HG02943 (cell line): ENCODE results near the gene EXOSC2.
"Not testable (repeated sequence)": the region's sequence is repeated elsewhere in the genome, so short reads cannot be mapped to it uniquely, and the experiment has no call there.

Experiments used
- ATAC-seq: cut with Tn5 transposase; IDR thresholded peaks from one replicate; pipeline ENCODE4 v1.9.1; 2021; ENCODE audit warnings: mild to moderate bottlenecking, low read depth, moderate library complexity; ENCODE audit not compliant: unreplicated experiment

The EXOSC2 gene

GRCh38 chr9:130667120-130667435 lies 26.5 kb upstream of the EXOSC2 start:
- no peak for ATAC-seq

GRCh38 chr9:130668196-130668595 lies 25.4 kb upstream of the EXOSC2 start:
- no peak for ATAC-seq

DNA sequence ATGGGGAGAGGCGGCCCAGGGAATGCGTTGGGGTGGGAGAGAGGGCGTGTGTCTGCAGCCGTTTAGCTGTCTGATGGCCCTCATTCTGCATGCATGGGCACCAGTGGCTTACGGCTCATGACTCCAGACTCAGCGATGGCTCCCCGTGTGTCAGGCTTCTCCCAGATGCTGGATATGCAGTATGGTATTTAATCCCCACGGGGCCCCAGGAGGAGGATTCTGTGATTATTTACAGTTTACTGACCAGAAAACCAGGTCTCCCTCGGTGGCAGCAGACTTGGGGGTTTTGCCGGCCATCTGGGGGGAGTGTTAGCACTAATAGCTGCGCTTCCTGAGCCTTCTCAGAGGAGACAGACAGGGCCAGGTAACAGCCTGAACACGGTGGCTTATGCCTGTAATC lies 24.9 kb upstream of the EXOSC2 start:
- no peak for ATAC-seq

GRCh38 chr9:130669965-130670364 lies 23.6 kb upstream of the EXOSC2 start:
- ATAC-seq, result no peak

DNA sequence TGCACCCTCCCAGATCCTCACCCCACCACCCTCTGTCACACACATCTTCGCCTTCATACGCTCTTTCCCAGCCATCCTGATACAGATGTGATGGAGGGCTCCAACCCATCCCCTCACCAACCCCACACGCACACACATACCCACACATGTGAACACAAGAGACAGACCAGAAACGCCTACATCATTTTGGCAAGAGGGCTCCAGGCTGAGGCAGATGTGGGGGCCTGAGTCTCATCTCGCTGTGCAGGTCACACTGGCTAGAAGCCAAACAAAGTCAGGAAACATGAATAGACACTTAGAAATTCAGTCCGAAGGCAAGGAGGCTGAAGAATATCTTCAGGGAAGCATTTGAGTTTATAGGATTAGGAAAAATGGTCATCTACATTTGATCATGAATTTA lies 22.9 kb upstream of the EXOSC2 start:
- ATAC-seq, result no peak

DNA sequence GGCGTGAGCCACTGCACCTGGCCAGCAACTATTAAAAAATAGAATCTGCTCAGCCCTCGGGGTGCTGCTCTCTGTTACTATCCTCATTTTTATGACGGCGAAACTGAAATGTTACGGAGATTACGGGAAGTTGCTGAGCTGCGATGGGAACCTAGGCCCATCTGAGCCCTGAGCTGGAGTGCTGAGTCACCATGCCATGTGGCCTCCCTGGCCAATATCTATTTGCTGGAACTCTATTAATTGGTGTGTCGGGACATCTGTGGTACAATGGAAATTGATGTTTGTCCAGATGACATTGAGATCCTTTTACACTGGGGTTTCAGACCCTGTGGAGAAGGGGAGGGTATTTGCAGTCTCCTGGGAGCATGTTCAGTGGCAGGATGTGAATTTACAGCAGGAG lies 21.1 kb upstream of the EXOSC2 start:
- no peak for ATAC-seq

- ATAC-seq, result no peak
Observed at GRCh38 chr9:130672933-130673615, 20.5 kb upstream of the EXOSC2 start.

DNA sequence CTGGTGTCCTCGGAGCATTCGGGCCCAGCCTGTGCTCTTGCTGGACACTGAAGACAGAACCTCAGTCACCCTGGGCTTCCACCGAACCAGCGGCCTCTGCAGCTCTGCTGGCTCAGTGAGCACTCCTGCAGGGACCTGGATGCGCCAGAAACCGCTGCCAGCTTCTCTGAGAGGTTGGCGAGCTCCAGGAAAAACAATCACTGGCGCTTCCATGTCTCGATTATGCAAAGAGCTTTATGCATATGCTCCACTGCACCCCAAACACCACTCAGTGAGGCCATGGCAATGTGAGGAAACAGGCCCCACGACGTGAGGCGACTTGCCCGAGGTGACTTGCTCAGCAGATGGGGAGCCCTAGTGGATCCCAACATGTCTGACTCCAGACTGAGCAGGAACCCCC lies 18.2 kb upstream of the EXOSC2 start:
- no peak for ATAC-seq

DNA sequence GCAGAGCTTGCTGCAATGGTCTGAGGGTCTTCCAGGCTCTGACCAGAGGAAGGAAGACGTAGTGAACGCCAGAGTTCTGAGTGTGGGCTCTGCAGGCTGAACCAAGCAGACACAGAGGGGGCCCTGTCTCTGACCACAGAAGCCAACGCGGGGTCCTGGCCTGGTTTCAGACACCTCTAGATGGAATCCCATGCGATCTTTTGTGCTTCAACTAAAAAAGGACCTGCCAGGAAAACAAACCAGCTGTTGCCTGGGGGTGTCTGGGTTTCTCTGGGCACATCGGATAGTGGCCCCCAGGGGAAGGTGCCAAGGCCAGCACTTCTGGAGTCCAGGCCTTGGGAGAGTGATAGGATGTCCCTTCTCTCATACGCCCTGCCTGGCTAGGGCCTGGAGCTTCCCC lies 16.3 kb upstream of the EXOSC2 start:
- ATAC-seq, result no peak

- no peak for ATAC-seq
Observed at GRCh38 chr9:130680836-130681768, 12.5 kb upstream of the EXOSC2 start.

DNA sequence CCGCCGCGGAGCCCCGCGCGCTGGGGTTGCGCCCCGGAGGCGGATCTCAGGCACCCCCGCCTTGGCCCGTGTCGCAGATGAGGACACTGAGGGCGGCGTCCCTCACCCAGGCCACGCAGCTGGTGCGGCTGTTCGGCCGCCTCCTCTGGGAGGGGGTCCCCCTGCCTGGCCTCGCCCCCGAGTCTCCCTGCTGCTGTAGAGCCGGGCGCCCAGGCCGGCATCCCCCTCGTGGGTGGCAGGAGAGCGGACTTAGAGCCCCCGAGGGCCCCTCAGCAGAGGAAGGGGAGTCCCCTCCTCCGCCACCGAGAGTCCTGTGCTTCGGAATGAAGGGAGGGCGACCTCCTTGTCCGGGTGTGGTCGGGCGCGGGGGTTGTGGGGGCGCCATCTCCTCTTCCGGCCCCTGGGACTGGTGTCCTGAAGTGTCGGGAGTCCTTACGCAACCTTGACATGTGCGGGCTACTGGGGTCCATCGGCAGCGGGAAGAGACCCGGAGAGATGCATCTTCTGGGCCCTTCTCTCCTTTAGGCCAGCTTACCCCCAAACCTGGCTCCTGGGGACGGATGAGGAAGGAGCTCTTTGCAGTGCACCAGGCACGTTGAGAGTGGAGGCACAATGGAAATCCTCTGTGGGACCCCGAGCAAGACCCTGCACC lies 11.7 kb upstream of the EXOSC2 start:
- no peak for ATAC-seq

DNA sequence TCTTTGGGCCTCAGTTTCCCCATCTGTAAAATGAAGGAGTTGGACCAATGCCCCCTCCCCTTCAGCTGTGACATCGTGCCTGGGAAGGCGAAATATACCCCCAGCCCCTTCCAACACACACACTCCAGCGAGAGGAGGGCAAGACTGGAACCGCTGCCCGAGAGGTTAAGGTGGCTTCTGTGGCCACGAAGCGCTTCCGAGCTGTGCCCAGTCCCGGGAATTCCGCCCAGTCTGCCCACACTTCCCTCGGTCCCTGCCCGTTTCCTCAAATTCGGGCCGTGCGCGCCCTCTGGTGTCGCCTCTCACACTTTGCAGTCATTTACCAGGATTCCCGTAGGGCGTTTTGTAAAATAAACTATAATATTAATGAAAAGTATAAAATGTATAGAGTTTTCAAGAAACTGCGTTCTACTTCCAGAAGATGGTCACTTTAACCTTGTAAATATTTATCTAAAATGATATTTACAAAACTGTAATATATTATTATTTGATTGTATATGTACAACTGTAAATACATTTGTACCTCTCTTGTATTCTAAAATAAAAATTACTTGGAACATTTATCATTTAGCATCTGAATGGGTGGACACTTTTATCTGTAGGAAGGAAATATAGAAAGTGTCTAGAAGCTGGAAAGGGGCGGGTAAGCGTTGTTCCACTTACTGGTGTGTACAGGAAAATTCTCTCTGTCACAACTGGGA lies 11.0 kb upstream of the EXOSC2 start:
- no peak for ATAC-seq

- ATAC-seq, result no peak
Observed at GRCh38 chr9:130685104-130685503, 8.5 kb upstream of the EXOSC2 start.

- ATAC-seq, result not testable (repeated sequence)
Observed at GRCh38 chr9:130685945-130686344, 7.6 kb upstream of the EXOSC2 start.

DNA sequence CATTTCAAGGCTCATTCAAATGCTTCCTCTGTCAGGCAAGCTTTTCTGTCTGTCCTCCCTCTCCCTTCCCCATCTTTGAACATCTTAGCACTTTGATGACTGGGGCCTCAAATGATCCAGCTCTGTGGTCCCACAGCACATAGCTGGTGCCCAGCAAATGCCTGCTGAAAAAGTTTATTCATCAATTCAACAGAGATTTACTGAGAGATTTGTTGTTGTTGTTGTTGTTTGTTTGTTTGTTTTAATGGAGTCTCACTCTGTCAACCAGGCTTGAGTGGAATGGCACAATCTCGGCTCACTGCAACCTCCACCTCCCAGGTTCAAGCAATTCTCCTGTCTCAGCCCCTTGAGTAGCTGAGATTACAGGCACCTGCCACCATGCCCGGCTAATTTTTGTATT lies 6.0 kb upstream of the EXOSC2 start:
- ATAC-seq, result no peak

GRCh38 chr9:130688072-130688471 lies 5.5 kb upstream of the EXOSC2 start:
- ATAC-seq, result no peak

DNA sequence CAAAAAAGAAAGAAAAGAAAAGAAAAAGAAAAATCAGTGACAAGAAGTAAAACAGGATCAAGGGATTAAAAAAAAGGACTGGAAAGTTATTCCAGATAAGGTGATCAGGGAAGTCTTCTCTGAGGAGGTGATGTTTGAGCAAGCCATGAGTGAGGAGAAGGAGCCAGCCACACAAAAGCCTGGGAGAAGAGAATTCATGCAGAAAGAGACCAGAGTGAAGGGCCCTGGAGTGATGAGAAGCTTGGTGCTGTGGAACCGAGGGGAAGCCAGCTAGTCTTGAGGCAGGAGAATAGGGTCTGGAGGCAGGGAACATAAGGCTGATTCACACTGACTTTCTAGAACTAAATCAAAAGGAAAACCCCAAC lies 4.0 kb upstream of the EXOSC2 start:
- ATAC-seq, result no peak

DNA sequence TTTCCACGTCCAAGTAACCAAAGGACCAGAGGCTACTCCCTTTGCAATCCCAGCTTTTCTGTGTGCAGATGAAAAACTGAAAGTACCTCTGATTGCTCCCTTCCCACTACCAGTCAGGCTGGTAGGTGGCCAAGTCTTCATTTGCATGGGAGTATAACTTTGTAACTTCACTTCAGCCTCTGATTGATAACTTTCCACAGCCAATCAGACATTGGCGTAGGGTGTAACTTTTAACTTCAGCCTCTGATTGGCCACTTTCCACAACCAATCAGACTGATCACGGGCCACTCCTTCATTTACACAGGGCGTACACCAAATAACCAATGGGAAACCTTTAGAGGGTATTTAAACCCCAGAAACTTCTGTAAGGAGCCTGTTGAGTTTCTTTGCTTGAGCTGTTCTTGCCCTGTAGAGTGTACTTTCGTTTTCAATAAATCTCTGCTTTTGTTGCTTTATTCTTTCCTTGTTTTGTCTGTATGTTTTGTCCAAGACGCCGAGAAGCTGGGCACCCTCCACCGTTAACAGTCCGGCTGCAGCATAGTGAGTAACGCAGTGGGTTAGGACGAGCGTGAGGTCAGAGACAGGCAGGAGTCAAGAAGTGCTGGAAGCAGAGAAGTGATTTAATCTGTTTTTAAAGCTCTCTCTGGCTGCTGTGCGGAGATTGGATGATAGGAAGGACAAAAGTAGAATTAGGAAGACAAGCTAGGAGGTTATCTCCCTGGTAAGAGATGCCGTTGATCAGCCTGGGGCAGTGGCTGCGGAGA lies 3.5 kb upstream of the EXOSC2 start:
- no peak for ATAC-seq

DNA sequence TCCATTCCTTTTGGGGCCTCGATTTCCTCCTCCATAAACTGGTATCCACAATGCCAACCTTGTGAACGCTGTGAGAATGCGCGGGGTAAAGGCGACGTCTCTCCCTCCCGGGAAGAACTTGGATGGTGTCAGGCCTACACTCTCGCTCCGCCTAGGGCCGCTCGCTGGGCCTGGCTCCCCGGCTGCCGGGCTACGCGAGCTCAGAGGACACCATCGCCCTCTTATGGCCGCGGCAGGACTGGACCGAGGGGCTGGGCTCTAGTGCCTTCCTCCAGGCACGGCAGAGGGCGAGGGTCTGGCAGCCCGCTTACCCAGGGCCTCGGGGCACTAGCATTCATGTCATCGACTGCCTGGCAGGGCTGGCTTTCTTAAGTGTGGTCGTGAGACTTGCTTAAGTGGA lies 1.3 kb upstream of the EXOSC2 start:
- ATAC-seq, result no peak

- no peak for ATAC-seq
Observed at GRCh38 chr9:130693101-130693425, 517 bp upstream of the EXOSC2 start.
